GM19324 (cell line): ENCODE results near the gene ZFHX2.
A peak's percentile ranks its signal among the peaks of the same experiment; 100 is the strongest.
"Not testable (repeated sequence)": the region's sequence is repeated elsewhere in the genome, so short reads cannot be mapped to it uniquely, and the experiment has no call there.

ENCODE experiments used
- ATAC-seq: cut with Tn5 transposase; IDR thresholded peaks from one replicate; pipeline ENCODE4 v1.9.1; 2021; ENCODE audit warnings: mild to moderate bottlenecking, moderate library complexity; ENCODE audit not compliant: unreplicated experiment, low FRiP score

Gene ZFHX2

DNA sequence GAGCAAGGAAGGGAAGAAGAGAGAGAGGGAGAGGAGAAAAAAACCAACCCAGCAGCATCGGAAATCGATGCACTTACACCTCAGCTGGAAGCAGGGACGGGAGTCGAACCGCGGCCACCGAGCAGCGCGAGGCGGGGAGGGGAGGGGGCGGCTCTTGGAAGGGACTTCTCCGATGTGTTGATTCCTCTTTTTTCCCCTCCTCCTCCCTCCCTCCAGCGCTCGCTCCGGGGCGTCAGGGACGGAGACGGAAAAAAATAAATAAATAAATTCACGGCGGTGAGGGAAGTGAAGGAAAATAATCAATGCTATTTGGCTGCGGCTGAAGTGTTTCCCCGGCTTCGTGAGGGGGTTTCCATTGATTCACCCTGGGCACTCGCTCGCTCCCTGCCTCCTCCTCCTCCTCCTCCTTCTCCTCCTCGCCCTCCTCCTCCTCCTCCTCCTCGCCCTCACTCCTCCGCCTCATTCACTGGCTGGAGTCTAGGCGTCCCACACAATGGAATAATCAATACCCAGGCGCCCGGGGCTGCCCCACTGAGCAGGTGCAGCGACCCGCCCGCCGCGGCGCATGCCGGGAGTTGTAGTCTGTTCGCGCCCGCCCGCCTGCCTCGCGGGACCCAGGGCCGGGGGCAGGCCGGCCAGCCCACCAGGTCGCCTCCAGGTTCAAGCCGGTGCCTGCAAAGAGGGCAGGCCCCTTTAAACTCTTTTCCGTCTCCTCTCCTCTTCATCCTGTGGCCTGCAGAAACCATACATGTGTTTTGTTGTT is at the start of gene ZFHX2:
TSS of gene ZFHX2 (minus strand) at position 500 of the 763 bp plus-strand sequence. CDS start 16,440 bp downstream, outside the sequence.
- peak; percentile 50 for ATAC-seq

- no peak for ATAC-seq
Observed at GRCh38 chr14:23600806-23601205, 49.2 kb upstream of the ZFHX2 start.

DNA sequence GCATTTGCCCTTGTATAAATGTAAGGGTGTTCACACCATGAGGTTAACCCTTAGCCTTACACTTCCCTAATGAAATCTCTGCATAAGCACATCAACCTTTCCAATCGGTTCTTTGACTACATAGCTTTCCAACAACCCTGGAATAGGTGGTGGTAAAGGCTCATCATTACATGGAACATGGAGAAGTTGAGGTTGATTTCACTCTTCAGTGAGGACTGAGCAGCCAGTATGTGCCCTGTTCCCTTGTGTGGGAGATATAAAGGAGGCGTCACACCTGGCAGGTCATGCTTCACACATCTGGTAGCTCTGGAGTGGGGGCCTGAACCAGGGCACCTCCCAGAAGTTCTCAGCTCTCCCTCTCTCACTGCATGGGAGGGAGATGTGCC is 48.8 kb upstream of the ZFHX2 start:
- ATAC-seq = no peak

DNA sequence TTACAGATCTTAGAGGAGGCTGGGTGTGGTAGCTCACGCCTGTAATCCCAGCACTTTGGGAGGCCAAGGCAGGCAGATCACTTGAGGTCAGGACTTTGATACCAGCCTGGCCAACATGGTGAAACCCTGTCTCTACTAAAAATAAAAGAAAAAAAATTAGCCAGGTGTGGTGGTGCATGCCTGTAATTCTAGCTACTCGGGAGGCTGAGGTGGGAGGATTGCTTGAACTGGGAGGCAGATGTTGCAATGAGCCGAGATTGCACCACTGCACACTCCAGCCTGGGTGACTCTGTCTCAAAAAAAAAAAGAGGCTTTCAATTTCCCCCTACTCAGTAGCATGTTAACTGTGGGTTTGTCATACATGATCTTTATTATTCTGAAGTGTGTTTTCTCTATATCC is 42.6 kb upstream of the ZFHX2 start:
- ATAC-seq = not testable (repeated sequence)

- ATAC-seq = no peak
Observed at GRCh38 chr14:23590198-23590597, 38.6 kb upstream of the ZFHX2 start.

DNA sequence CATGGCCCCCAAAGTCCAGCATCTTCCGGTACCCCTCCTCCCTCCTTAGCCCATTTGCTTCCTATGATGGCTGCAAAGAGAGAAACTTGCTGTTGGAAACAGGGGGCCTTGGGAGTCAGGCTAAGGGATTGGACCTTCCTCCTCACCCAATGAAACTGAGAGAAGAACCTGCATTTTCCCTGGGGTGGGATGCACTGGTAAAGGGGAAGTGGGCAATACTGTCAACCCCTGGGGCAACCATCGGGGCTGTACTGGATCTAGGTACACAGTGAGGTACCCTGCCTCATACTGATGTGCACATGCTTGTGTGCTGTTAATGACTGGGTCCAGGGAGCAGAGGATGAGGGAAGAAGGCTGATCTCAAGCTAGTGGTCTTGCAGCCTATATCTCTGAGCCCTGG is 38.0 kb upstream of the ZFHX2 start:
- ATAC-seq = peak; percentile 15

GRCh38 chr14:23588884-23589598 is 37.5 kb upstream of the ZFHX2 start:
- peak; percentile 84 for ATAC-seq

DNA sequence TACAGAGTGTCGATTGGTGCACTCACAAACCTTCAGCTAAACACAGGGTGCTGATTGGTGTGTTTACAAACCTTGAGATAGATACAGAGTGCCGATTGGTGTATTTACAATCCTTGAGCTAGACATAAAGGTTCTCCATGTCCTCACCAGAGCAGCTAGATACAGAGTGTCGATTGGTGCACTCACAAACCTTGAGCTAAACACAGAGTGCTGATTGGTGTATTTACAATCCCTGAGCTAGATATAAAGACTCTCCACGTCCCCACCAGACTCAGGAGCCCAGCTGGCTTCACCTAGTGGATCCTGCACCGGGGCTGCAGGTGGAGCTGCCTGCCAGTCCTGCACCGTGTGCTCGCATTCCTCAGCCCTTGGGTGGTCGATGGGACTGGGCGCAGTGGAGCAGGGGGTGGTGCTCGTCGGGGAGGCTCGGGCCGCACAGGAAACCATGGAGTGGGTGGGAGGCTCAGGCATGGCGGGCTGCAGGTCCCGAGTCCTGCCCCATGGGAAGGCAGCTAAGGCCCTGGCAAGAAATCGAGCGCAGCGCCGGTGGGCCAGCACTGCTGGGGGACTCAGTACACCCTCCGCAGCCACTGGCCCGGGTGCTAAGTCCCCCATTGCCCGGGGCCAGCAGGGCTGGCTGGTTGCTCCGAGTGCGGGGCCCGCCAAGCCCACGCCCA is 33.1 kb upstream of the ZFHX2 start:
- ATAC-seq = not testable (repeated sequence)

DNA sequence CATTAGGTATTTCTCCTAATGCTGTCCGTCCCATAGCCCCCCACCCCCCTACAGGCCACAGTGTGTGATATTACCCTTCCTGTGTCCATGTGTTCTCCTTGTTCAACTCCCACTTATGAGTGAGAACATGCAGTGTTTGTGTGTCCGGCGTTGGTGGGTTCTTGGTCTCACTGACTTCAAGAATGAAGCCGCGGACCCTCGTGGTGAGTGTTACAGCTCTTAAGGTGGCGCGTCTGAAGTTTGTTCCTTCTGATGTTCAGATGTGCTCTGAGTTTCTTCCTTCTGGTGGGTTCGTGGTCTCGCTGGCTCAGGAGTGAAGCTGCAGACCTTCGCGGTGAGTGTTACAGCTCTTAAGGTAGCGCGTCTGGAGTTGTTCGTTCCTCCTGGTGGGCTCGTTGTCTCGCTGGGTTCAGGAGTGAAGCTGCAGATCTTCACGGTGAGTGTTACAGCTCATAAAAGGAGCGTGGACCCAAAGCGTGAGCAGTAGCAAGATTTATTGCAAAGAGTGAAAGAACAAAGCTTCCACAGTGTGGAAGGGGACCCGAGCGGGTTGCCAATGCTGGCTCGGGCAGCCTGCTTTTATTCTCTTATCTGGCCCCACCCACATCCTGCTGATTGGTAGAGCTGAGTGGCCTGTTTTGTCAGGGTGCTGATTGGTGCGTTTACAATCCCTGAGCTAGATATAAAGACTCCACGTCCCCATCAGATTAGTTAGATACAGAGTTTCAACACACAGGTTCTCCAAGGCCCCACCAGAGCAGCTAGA is 32.4 kb upstream of the ZFHX2 start:
- not testable (repeated sequence) for ATAC-seq

- ATAC-seq = no peak
Observed at GRCh38 chr14:23582906-23583760, 31.6 kb upstream of the ZFHX2 start.

- no peak for ATAC-seq
Observed at GRCh38 chr14:23580948-23581281, 29.4 kb upstream of the ZFHX2 start.

DNA sequence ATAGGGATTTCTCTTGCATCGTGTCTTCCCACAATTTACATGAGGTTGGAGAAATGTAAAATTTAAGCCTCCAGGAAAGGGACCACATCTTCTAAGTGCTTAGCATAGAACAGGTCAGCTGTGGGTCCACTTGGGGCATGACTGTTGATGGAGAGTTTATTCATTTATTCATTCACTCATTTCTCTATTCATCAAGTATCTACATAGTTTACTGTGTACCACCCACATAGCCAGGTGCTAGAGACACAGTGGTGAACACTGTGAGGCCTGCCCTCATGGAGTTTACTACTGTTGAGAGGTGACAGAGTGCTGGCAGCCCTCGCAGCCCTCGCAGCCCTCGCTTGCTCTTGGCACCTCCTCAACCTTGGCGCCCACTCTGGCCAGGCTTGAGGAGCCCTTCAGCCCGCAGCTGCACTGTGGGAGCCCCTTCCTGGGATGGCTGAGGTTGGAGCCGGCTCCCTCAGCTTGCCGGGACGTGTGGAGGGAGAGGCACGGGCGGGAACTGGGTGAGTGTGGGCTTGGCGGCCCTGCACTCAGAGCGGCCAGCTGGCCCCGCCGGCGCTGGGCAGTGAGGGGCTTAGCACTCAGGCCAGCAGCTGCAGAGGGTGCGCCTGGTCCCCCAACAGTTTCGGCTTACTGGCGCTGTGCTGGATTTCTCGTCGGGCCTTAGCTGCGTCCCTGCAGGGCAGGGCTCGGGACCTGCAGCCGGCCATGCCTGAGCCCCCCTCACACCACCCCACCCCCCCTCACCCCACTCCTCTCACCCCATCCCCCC is 28.8 kb upstream of the ZFHX2 start:
- ATAC-seq = no peak

- no peak for ATAC-seq
Observed at GRCh38 chr14:23579739-23580138, 28.2 kb upstream of the ZFHX2 start.

DNA sequence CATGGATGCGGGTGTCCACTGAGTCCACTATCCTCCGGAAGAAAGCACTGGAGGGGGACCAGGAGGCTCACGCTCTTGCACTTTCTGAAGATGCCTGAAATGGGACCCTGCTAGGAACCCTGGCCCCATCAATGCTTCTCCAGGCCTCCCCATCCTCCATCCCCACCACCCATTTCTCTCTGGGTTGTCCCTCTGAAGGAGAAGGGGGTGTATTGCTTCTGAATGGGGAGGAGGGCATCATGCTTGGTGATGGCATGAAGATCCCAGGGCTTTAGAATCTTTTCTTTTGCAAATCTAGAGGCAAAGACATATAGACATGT is 27.7 kb upstream of the ZFHX2 start:
- no peak for ATAC-seq

DNA sequence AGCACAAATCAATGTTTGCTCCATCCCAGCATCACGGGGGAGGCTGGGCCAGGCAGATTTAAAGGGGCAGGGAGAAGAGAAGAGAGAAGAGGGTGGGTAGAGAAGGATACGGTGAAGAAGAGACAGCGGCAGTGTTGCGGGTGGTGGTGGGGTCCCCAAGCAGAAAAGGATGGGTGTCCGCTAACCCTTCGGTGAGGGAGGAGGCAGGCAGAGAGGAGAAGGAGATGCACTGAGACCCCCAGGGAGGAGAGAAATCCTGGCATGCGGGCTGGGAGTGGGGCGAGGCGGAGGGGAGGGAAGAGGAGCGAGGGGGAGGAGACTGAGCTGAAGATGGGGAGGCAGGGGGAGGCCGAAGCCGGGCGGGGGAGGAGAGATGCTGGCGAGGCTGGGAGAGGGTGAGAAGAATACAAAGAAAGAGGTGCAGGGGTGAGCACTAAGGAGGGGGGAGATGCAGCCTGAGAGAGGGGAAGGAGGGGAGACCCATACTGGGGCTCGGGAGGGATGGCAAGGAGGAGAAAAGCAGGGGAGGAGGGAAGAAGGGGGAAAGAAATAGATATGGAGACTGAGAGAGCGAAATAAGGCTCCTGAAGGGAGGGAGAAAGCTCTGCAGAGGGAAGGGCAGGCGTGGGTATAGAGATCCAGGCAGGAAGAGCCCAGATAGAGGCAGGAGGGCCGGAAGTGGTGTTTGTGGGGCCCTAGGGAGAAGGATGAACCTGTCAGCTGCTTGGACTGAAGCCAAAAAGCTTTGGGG is 27.2 kb upstream of the ZFHX2 start, which contains the start of gene JPH4:
TSS of gene JPH4 (minus strand) at position 231 of the 751 bp plus-strand sequence. CDS start 1,337 bp downstream, outside the sequence.
- ATAC-seq = no peak

DNA sequence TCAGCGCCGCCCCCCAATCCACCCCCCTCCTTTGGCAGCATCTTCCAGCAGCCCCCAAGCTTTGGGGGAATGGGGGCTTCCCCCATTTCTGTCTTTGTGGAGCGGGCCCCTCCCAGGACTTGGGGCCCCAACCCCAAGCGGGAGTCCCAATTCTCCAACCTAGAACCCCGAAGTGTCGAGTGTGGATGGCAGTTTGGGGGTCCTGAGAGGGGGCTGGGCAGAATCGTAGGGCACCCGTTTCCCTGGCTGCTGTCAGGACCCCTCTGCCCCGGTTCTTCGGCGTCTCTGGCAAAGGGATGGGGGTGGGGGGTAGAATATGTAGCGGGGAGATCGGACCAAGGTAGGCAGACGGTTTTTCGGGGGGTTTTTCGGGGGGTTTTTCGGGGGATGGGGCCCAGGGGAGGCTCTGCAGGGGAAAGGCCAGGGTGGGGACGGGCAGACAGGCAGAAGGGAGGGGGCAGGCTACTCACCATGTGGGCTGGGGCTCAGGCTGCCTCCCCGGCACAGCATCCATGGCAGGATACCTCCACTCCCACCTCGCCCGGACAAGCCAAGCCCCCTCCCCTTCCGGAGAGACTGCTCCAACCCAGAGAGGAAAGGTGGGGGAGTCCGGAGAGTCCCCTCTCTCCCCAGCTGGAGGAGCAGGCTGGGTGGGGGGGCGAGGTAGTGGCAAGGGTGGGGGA is 26.3 kb upstream of the ZFHX2 start:
- no peak for ATAC-seq

DNA sequence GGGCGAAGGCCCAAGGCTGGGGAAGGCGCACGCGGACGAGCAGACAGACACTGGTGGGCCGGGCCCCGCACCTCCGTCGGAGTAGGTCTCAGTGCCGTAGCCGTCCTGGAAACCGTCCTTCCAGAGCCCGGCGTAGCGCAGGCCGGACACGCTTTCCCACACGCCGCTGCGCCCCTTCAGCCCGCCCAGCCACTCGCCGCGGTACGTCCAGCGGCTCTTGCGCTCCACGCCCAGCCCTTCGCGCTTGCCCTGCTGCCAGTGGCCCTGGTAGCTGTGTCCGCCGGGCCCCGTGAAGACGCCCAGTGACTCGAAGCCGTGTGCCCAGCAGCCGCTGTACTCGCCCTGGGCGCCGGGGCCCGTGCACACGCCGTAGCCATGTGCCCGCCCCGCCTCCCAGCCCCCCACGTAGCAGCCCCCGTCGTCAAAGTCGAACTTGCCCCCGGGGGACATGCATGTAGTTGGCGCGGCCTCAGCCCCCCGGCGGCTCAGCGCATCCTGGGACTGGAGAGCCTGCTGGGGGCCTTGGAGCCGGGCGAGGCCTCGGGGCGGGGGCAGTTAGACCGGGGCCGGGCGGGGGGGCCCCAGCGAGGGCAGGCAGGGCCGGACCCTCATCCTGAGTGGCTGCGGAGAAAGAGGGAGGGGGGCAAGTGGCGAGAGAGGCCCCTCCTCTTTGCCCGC is 25.6 kb upstream of the ZFHX2 start:
- ATAC-seq = no peak
